Progenitor cell of endocrine pancreas (in vitro differentiated cells): ENCODE results near the gene NGF. TPM values are rescaled to one million over a fixed set of nuclear protein-coding genes. Genes with fewer than 3 reads are reported as not detected.
A peak's percentile ranks its signal among the peaks of the same experiment; 100 is the strongest.

ENCODE experiments used
- DNase-seq: peaks from one replicate; pipeline ENCODE4 v3.0.0; 2021; ENCODE audit warnings: low spot score; ENCODE audit not compliant: unreplicated experiment
- H3K27ac Mint-ChIP-seq: 2 replicates; pipeline ENCODE4 v1.8.0; 2021; ENCODE audit warnings: mild to moderate bottlenecking, moderate library complexity, mixed read lengths
- H3K27me3 Mint-ChIP-seq: 2 replicates; pipeline ENCODE4 v1.8.0; 2021; ENCODE audit warnings: mixed read lengths
- H3K36me3 Mint-ChIP-seq: 2 replicates; pipeline ENCODE4 v1.8.0; 2022; ENCODE audit warnings: mixed read lengths; ENCODE audit not compliant: insufficient read depth
- H3K4me1 Mint-ChIP-seq: 2 replicates; pipeline ENCODE4 v1.8.0; 2021; ENCODE audit warnings: low read depth, mixed read lengths
- H3K4me3 Mint-ChIP-seq: 2 replicates; pipeline ENCODE4 v1.8.0; 2021; ENCODE audit warnings: low read depth, mild to moderate bottlenecking, moderate library complexity, mixed read lengths
- H3K9me3 Mint-ChIP-seq: 2 replicates; pipeline ENCODE4 v1.8.0; 2021; ENCODE audit warnings: low read depth, mixed read lengths
- CTCF ChIP-seq: fragments of 200-600 bp; sonication (generic); IDR thresholded peaks from one replicate; pipeline ENCODE4 v1.5.0; 2021; ENCODE audit warnings: antibody characterized with exemption, mild to moderate bottlenecking; ENCODE audit not compliant: unreplicated experiment
- total RNA-seq: library from RNA; stranded (reverse); gene quantifications from 2 replicates; pipeline ENCODE4 v1.2.1, GENCODE V29; 2021

Gene NGF
- total RNA-seq, 1 donor from 2014 or later = 2.2 TPM

GRCh38 chr1:115343200-115343737 lies 5.2 kb upstream of the NGF start:
- Mint-ChIP-seq H3K4me1 (peaks cover 27% of the 10 kb centered on the region), H3K36me3 (no peaks in the 10 kb centered on the region), H3K27me3 (peaks cover 23% of the 10 kb centered on the region), H3K4me3 (no peak overlapping the region), H3K9me3 (no peaks in the 10 kb centered on the region), H3K27ac (no peak overlapping the region)
- no peak for TF ChIP-seq CTCF
- no peak for DNase-seq

- H3K9me3 Mint-ChIP-seq = no peaks in the 10 kb centered on the region
- no peak overlapping the region for H3K27ac Mint-ChIP-seq
- peaks cover 35% of the 10 kb centered on the region for H3K4me1 Mint-ChIP-seq
- H3K36me3 Mint-ChIP-seq = no peaks in the 10 kb centered on the region
- TF ChIP-seq CTCF = no peak
- no peak for DNase-seq
- peaks cover 19% of the 10 kb centered on the region for H3K27me3 Mint-ChIP-seq
- no peak overlapping the region for H3K4me3 Mint-ChIP-seq
Observed at GRCh38 chr1:115341948-115342347, 3.9 kb upstream of the NGF start.

GRCh38 chr1:115340879-115341278 lies 2.8 kb upstream of the NGF start:
- Mint-ChIP-seq H3K4me1 (peaks cover 46% of the 10 kb centered on the region), H3K27me3 (peaks cover 22% of the 10 kb centered on the region), H3K4me3 (no peak overlapping the region), H3K36me3 (no peaks in the 10 kb centered on the region), H3K9me3 (no peaks in the 10 kb centered on the region), H3K27ac (no peak overlapping the region)
- no peak for DNase-seq
- no peak for TF ChIP-seq CTCF

- peak; percentile 21 for DNase-seq
- H3K9me3 Mint-ChIP-seq = no peaks in the 10 kb centered on the region
Observed at GRCh38 chr1:115338457-115338820, 390 bp upstream of the NGF start.

DNA sequence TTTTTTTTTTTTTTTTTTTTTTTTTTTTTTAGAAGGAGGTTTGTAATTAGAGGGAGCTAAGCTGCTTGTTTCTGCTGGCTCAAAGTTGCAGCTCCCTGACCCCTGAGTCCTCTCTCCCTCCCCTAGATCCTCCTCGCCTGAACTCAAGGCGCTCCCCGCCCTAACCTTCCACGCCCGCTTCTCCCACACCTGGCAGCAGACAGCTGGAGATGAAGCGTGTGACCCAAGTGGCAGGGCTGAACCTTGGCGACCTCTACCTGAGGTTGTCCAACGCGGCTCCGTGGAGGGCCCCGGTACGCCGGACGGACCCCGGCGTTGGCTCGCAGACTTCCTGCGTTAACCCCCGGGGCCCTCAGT lies 795 bp downstream of the NGF start:
- Mint-ChIP-seq H3K9me3 (no peaks in the 10 kb centered on the region), H3K4me1 (peaks cover 66% of the 10 kb centered on the region), H3K27ac (no peak overlapping the region), H3K4me3 (peak overlapping the region; percentile 83), H3K27me3 (peaks cover 12% of the 10 kb centered on the region), H3K36me3 (no peaks in the 10 kb centered on the region)
- no peak for TF ChIP-seq CTCF
- peak; percentile 21 for DNase-seq

More at GRCh38 chr1:115338457-115338820, 390 bp upstream of the NGF start:
- no peaks in the 10 kb centered on the region for H3K36me3 Mint-ChIP-seq
- peaks cover 67% of the 10 kb centered on the region for H3K4me1 Mint-ChIP-seq
- peaks cover 8% of the 10 kb centered on the region for H3K27me3 Mint-ChIP-seq
- no peak overlapping the region for H3K27ac Mint-ChIP-seq
- peak overlapping the region; percentile 83 for H3K4me3 Mint-ChIP-seq
- peak; percentile 25 for TF ChIP-seq CTCF
